Karpas-422 (cell line): ENCODE measurements around the gene SPATA6L. TPM values are rescaled to one million over a fixed set of nuclear protein-coding genes. Genes with fewer than 3 reads are reported as not detected.

Source experiments
- DNase-seq: peaks from one replicate; pipeline ENCODE4 v3.0.0-alpha.2; 2015
- H2AFZ ChIP-seq: fragments of 200-600 bp; sonication (generic); 2 replicates; pipeline ENCODE4 v1.6.1; 2014; ENCODE audit warnings: antibody characterized with exemption, low read length, mixed read lengths
- H3K27ac ChIP-seq: fragments of 200-600 bp; sonication (generic); 2 replicates; pipeline ENCODE4 v1.5.1; 2014; ENCODE audit warnings: mild to moderate bottlenecking, low read length, moderate library complexity
- H3K27me3 ChIP-seq: fragments of 200-600 bp; sonication (generic); 2 replicates; pipeline ENCODE4 v1.6.1; 2014; ENCODE audit warnings: low read length, mixed read lengths
- H3K36me3 ChIP-seq: fragments of 200-600 bp; sonication (generic); 2 replicates; pipeline ENCODE4 v1.6.1; 2014; ENCODE audit warnings: low read length, mixed read lengths; ENCODE audit not compliant: insufficient read depth
- H3K4me1 ChIP-seq: fragments of 200-600 bp; sonication (generic); 2 replicates; pipeline ENCODE4 v1.6.1; 2014; ENCODE audit warnings: mild to moderate bottlenecking, low read length, mixed read lengths
- H3K4me2 ChIP-seq: fragments of 200-600 bp; sonication (generic); 2 replicates; pipeline ENCODE4 v1.6.1; 2014; ENCODE audit warnings: low read length, low read depth, mild to moderate bottlenecking; ENCODE audit not compliant: poor library complexity, severe bottlenecking
- H3K4me3 ChIP-seq: fragments of 200-600 bp; sonication (generic); 2 replicates; pipeline ENCODE4 v1.5.1; 2014; ENCODE audit warnings: mild to moderate bottlenecking, antibody characterized with exemption, low read length, mixed read lengths
- H3K79me2 ChIP-seq: fragments of 200-600 bp; sonication (generic); 2 replicates; pipeline ENCODE4 v1.6.1; 2014; ENCODE audit warnings: mild to moderate bottlenecking, low read length, mixed read lengths
- H3K9ac ChIP-seq: fragments of 200-600 bp; sonication (generic); 2 replicates; pipeline ENCODE4 v1.6.0; 2014; ENCODE audit warnings: low read length
- H3K9me2 ChIP-seq: fragments of 200-600 bp; sonication (generic), shearing (Covaris generic); replicated peaks from 2 replicates; pipeline ENCODE4 v1.6.0; 2014; ENCODE audit warnings: mild to moderate bottlenecking, low read length, moderate library complexity; ENCODE audit not compliant: insufficient read depth
- H3K9me3 ChIP-seq: fragments of 300-700, 200-600 bp; sonication (generic); 2 replicates; pipeline ENCODE4 v1.6.1; 2014; ENCODE audit warnings: low read length, mixed read lengths
- H4K20me1 ChIP-seq: fragments of 200-600 bp; sonication (generic); 2 replicates; pipeline ENCODE4 v1.6.1; 2014; ENCODE audit warnings: mild to moderate bottlenecking, antibody characterized with exemption, low read length, low read depth; ENCODE audit not compliant: insufficient read depth
- total RNA-seq: library from RNA; depleted of rRNA; stranded (reverse); fragments of >200 nt; shearing (Covaris generic); gene quantifications from 2 replicates; pipeline ENCODE4 v1.2.3, GENCODE V29; 2014; ENCODE audit warnings: low replicate concordance

SPATA6L gene
- total RNA-seq, 1 experiment from 2014 or later, result 0.22 TPM

GRCh38 chr9:4585135-4585534, 81.1 kb downstream of the SPATA6L start:
- Histone ChIP-seq H3K4me1 (no peaks in the 10 kb centered on the region), H3K27me3 (no peaks in the 10 kb centered on the region), H3K4me3 (no peak overlapping the region), H2AFZ (no peak overlapping the region), H3K9ac (no peak overlapping the region), H3K36me3 (no peaks in the 10 kb centered on the region), H3K79me2 (no peaks in the 10 kb centered on the region), H3K9me3 (no peaks in the 10 kb centered on the region), H3K9me2 (no peaks in the 10 kb centered on the region), H3K27ac (no peak overlapping the region), H3K4me2 (no peak overlapping the region), H4K20me1 (no peaks in the 10 kb centered on the region)
- DNase-seq, result no peak

GRCh38 chr9:4584636-4585035, 81.6 kb downstream of the SPATA6L start:
- no peaks in the 10 kb centered on the region for H4K20me1 ChIP-seq
- H3K36me3 ChIP-seq, result no peaks in the 10 kb centered on the region
- no peak overlapping the region for H3K4me2 ChIP-seq
- H3K9me3 ChIP-seq, result no peaks in the 10 kb centered on the region
- H3K4me3 ChIP-seq, result no peak overlapping the region
- no peaks in the 10 kb centered on the region for H3K27me3 ChIP-seq
- H3K4me1 ChIP-seq, result no peaks in the 10 kb centered on the region
- no peaks in the 10 kb centered on the region for H3K9me2 ChIP-seq
- H3K79me2 ChIP-seq, result no peaks in the 10 kb centered on the region
- no peak overlapping the region for H3K9ac ChIP-seq
- no peak overlapping the region for H2AFZ ChIP-seq
- no peak overlapping the region for H3K27ac ChIP-seq
- no peak for DNase-seq

GRCh38 chr9:4583001-4583400, 83.3 kb downstream of the SPATA6L start:
- Histone ChIP-seq H3K9me3 (no peaks in the 10 kb centered on the region), H3K27me3 (no peaks in the 10 kb centered on the region), H3K4me3 (no peak overlapping the region), H3K36me3 (no peaks in the 10 kb centered on the region), H3K4me1 (no peaks in the 10 kb centered on the region), H3K9me2 (no peaks in the 10 kb centered on the region), H3K27ac (no peak overlapping the region), H4K20me1 (no peaks in the 10 kb centered on the region), H3K4me2 (no peak overlapping the region), H2AFZ (no peak overlapping the region), H3K9ac (no peak overlapping the region), H3K79me2 (no peaks in the 10 kb centered on the region)
- DNase-seq, result no peak

GRCh38 chr9:4581861-4582565, 84.3 kb downstream of the SPATA6L start:
- no peaks in the 10 kb centered on the region for H3K79me2 ChIP-seq
- no peak overlapping the region for H3K4me2 ChIP-seq
- H3K4me3 ChIP-seq, result no peak overlapping the region
- no peaks in the 10 kb centered on the region for H3K9me2 ChIP-seq
- H3K27me3 ChIP-seq, result no peaks in the 10 kb centered on the region
- no peaks in the 10 kb centered on the region for H4K20me1 ChIP-seq
- H3K27ac ChIP-seq, result no peak overlapping the region
- no peaks in the 10 kb centered on the region for H3K9me3 ChIP-seq
- H3K36me3 ChIP-seq, result no peaks in the 10 kb centered on the region
- H3K9ac ChIP-seq, result no peak overlapping the region
- no peaks in the 10 kb centered on the region for H3K4me1 ChIP-seq
- DNase-seq, result no peak
- no peak overlapping the region for H2AFZ ChIP-seq

- no peak for DNase-seq
- no peaks in the 10 kb centered on the region for H3K9me2 ChIP-seq
- H3K27ac ChIP-seq, result no peak overlapping the region
- H3K27me3 ChIP-seq, result no peaks in the 10 kb centered on the region
- no peaks in the 10 kb centered on the region for H3K9me3 ChIP-seq
- H3K4me1 ChIP-seq, result no peaks in the 10 kb centered on the region
- H3K79me2 ChIP-seq, result no peaks in the 10 kb centered on the region
- no peak overlapping the region for H3K4me3 ChIP-seq
- no peaks in the 10 kb centered on the region for H3K36me3 ChIP-seq
- no peak overlapping the region for H3K9ac ChIP-seq
- H4K20me1 ChIP-seq, result no peaks in the 10 kb centered on the region
- no peak overlapping the region for H2AFZ ChIP-seq
- H3K4me2 ChIP-seq, result no peak overlapping the region
Observed at GRCh38 chr9:4581035-4581760, 85.1 kb downstream of the SPATA6L start.

- DNase-seq, result no peak
- H2AFZ ChIP-seq, result no peak overlapping the region
Observed at GRCh38 chr9:4579001-4579400, 87.3 kb downstream of the SPATA6L start.

GRCh38 chr9:4576448-4576847, 89.8 kb downstream of the SPATA6L start:
- H2AFZ ChIP-seq, result no peak overlapping the region
- DNase-seq, result no peak
- H4K20me1 ChIP-seq, result no peaks in the 10 kb centered on the region
- no peaks in the 10 kb centered on the region for H3K9me2 ChIP-seq
- H3K36me3 ChIP-seq, result no peaks in the 10 kb centered on the region
- H3K4me1 ChIP-seq, result no peaks in the 10 kb centered on the region
- no peak overlapping the region for H3K27ac ChIP-seq
- H3K9me3 ChIP-seq, result no peaks in the 10 kb centered on the region
- H3K79me2 ChIP-seq, result no peaks in the 10 kb centered on the region
- no peak overlapping the region for H3K9ac ChIP-seq
- no peaks in the 10 kb centered on the region for H3K27me3 ChIP-seq
- H3K4me2 ChIP-seq, result no peak overlapping the region
- no peak overlapping the region for H3K4me3 ChIP-seq

More at GRCh38 chr9:4579001-4579400, 87.3 kb downstream of the SPATA6L start:
- Histone ChIP-seq H3K4me3 (no peak overlapping the region), H3K79me2 (no peaks in the 10 kb centered on the region), H3K9me3 (no peaks in the 10 kb centered on the region), H3K36me3 (no peaks in the 10 kb centered on the region), H3K9ac (no peak overlapping the region), H3K27ac (no peak overlapping the region), H4K20me1 (no peaks in the 10 kb centered on the region), H3K9me2 (no peaks in the 10 kb centered on the region), H3K27me3 (no peaks in the 10 kb centered on the region), H3K4me1 (no peaks in the 10 kb centered on the region), H3K4me2 (no peak overlapping the region)

GRCh38 chr9:4575997-4576396, 90.3 kb downstream of the SPATA6L start:
- Histone ChIP-seq H3K36me3 (no peaks in the 10 kb centered on the region), H3K9ac (no peak overlapping the region), H3K4me1 (no peaks in the 10 kb centered on the region), H3K9me2 (no peaks in the 10 kb centered on the region), H3K27me3 (no peaks in the 10 kb centered on the region), H3K4me3 (no peak overlapping the region), H3K79me2 (no peaks in the 10 kb centered on the region), H3K27ac (no peak overlapping the region), H4K20me1 (no peaks in the 10 kb centered on the region), H3K9me3 (no peaks in the 10 kb centered on the region), H3K4me2 (no peak overlapping the region), H2AFZ (no peak overlapping the region)
- no peak for DNase-seq
